GM12801 (cell line): ENCODE results near the gene RPP30.

Experiments
- TF ChIP-seq, protein P1 (sequence below): IDR thresholded peaks from one replicate; pipeline ENCODE4 v1.5.1; 2011; ENCODE audit warnings: control low read depth; ENCODE audit not compliant: insufficient read length; ENCODE audit errors: extremely low read depth

The RPP30 gene

DNA sequence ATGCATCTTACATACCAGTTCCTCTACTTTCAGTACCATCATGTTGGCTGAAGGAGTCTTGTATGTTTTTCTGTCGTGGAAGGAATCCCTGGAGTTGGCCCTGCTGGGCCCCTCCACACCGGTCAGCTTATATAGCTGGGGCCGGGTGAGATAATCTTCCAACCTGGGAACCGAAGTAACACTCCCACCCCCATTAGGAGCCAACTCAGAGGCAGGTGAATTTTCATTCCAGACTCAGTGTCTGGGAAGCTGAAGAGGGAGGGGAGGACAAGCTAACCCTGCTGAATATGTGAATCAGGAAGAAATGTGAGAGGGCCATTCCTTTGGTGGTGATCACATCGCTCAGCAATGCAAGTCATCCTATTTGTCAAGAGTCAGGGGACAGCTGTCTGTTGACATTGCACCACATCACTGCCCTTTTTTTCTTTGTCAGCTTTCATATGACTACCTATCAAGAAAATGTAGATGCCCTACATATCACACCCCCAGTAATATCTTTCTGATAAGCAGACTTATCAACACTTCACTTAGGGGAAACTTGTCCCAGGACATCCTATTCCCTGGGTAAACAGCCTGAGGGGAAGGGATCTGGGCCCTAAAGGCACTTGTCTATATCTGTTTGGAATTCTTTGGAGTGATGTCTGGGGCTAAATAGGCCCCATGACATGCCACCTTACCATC is 49.4 kb downstream of the RPP30 start, which contains the start of gene ANKRD1:
Gene ANKRD1, minus strand, starts transcription at position 102 of the 681 bp plus-strand sequence. Its CDS starts 60 bp downstream, at position 42.
- TF ChIP-seq, protein P1, sequence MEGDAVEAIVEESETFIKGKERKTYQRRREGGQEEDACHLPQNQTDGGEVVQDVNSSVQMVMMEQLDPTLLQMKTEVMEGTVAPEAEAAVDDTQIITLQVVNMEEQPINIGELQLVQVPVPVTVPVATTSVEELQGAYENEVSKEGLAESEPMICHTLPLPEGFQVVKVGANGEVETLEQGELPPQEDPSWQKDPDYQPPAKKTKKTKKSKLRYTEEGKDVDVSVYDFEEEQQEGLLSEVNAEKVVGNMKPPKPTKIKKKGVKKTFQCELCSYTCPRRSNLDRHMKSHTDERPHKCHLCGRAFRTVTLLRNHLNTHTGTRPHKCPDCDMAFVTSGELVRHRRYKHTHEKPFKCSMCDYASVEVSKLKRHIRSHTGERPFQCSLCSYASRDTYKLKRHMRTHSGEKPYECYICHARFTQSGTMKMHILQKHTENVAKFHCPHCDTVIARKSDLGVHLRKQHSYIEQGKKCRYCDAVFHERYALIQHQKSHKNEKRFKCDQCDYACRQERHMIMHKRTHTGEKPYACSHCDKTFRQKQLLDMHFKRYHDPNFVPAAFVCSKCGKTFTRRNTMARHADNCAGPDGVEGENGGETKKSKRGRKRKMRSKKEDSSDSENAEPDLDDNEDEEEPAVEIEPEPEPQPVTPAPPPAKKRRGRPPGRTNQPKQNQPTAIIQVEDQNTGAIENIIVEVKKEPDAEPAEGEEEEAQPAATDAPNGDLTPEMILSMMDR, result no peak

DNA sequence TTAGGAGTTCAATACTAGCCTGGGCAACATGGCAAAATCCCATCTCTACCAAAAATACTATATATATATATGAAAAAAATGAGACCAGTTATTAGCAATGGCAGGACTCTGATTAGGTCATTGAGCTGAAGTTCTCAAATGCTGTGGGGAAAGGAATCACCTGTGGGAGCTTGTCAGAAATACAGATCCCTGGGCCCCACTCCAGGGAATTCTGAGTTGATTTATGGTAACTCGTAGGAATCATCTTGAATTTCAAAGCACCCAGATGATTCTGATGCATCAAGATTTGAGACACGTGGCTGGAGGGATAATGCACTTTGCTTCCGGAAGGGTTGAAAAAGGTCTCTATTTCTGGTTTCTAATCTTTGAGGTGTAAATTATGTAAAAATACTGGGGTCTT is 50.1 kb downstream of the RPP30 start:
- TF ChIP-seq, protein P1, result no peak

DNA sequence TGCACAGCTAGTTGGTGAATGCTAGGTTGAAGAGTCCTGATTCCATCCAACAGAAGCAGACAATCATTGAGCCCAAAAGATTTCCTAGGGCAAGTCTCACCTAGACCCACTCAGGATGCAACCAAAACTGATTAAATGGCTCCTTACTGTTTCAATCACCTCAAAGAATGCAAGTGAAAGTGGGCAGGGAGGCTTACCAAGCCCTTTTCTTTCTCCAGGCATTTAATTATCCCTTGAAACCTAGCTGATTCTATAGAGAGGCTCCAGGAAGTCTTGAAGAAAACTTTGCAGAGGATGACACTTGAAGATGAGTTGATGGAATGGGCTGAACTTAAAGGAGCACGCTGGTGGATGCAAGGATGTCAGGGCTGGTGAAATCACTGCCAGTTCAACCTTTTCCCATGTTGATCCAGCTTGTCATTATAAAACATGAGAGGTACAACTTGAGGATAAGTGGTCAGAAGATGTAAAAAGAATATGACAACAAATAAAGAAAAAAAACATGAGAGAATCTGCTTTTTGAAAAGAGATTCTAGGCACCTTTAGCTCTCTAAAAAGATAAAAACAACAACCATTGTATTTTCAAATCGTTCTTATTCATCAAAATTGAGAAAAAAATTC is 51.4 kb downstream of the RPP30 start:
- TF ChIP-seq, protein P1, result no peak

DNA sequence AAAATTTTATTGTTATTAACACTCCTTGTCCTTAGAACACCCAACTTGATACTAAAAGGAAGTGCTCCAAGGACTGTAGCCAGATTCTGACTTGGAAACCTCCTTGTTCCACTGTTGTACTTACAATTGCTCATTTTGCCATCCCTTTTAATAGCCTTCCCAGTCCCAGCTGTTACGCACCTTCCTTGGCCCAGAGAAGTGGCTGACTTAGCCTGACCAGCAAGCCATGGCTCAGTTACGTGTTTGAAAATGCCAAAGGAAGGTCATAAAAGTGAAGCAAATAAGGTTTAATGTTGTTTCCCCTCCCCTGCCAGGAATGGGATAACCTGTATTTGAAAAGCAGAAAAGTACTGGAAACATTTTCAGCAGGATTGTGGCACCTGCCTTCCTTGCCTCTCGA is 52.8 kb downstream of the RPP30 start:
- TF ChIP-seq, protein P1, result no peak

DNA sequence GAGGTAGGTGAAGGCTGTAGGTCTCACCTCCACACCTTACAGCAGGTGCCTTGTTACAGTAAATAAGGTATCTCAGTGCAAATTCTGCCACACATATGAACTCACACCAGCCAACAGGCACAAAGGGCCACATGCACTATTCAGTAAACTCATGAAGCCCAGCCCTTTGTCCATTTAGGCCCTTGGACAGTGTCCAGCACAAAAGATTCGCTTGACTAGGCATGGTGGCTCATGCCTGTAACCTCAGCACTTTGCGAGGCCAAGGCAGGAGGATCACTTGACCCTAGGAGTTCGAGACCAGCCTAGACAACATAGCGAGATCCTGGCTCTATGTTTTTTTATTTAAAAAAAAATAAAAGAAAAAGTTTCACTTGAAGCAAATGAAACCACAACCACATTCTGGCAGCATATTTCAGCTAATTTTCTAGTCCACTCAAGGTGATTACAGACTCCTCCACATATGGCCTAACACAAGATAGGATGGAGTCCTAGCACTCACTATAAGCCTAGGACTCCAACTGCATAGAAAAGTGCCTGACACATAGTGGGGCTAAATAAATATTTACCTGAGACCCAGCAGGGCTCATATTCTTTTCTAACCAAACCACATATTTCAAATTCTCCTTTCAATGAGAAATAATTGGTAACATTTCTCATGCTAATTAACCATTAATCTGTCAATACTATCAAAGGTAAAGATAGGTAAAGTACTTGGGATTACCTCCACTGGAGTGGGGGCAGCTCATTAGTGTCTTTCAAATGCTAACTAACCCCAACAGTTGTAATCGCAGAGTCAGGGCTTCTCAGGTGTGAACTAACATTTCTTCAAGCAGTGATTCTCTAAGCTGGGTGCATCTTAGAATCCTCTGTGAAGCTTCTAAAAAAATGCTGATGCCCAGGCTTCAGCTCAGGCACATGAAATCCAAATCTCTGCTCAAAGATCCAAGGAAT is 53.6 kb downstream of the RPP30 start:
- TF ChIP-seq, protein P1, result no peak

DNA sequence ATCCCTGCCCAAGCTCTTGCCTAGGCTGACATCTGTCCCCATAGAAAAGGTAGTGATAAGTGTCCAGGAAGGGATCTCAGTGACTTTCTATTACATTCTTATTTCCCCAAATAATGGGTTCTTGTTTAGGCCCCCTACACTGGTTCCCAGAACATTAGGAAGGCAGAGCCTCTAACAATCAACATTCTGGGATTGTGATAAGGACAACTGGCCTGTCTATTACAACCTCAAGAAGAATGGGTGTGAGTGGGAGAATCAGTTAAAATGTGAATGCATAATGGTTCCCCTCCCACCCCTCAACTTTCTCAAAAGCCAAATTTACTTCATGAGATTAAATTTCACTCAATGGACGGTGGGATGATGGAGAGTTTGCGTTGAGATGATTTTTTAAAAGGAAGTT is 55.5 kb downstream of the RPP30 start:
- TF ChIP-seq, protein P1, result no peak

DNA sequence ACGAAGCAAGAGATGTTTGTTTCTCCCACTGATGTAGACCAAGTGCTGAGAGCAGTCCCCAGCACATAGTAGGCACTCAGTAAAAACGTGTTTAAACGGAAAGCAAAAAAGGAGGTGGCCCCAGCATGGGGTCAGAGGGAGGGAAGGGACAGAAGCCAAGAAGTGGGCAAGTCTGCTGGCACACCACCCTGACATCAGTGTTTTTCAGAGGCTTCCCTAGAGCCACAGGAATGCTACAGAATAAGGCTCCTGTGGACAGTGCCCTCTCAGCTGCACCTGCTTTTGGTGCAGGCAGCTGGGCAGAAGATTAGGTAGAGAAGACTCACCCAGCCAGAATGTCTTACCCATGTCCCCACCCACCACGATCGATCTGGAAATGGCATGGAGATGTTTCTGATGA is 57.4 kb downstream of the RPP30 start:
- TF ChIP-seq, protein P1, result no peak
